Smooth muscle cell of the coronary artery (primary cell): Measurements from ENCODE around the gene SLCO6A1. TPM values are rescaled to one million over a fixed set of nuclear protein-coding genes. Genes with fewer than 3 reads are reported as not detected.

Experiments
- total RNA-seq: library from RNA; depleted of rRNA; stranded (reverse); fragments of >200 nt; gene quantifications from 2 replicates; pipeline ENCODE4 v1.2.3, GENCODE V29; 2014; ENCODE audit warnings: low replicate concordance

SLCO6A1 gene, protein sequence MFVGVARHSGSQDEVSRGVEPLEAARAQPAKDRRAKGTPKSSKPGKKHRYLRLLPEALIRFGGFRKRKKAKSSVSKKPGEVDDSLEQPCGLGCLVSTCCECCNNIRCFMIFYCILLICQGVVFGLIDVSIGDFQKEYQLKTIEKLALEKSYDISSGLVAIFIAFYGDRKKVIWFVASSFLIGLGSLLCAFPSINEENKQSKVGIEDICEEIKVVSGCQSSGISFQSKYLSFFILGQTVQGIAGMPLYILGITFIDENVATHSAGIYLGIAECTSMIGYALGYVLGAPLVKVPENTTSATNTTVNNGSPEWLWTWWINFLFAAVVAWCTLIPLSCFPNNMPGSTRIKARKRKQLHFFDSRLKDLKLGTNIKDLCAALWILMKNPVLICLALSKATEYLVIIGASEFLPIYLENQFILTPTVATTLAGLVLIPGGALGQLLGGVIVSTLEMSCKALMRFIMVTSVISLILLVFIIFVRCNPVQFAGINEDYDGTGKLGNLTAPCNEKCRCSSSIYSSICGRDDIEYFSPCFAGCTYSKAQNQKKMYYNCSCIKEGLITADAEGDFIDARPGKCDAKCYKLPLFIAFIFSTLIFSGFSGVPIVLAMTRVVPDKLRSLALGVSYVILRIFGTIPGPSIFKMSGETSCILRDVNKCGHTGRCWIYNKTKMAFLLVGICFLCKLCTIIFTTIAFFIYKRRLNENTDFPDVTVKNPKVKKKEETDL
- total RNA-seq = not detected in 2 replicates

GRCh38 chr5:102498271-102499034 is at the start of gene SLCO6A1:
TSS of gene SLCO6A1 (minus strand) at chr5:102499001. CDS start at chr5:102498844, 157 bp downstream.

Other genes starting within 250 kb of the SLCO6A1 start
- gene SLCO4C1, start 202.7 kb downstream of the SLCO6A1 start, total RNA-seq = not detected in 2 replicates